ENCODE measurements around the gene PHB1. TPM values are rescaled to one million over a fixed set of nuclear protein-coding genes. Genes with fewer than 3 reads are reported as not detected.

The PHB1 gene
- total RNA-seq, result 198 and 230 TPM in 2 replicates

DNA sequence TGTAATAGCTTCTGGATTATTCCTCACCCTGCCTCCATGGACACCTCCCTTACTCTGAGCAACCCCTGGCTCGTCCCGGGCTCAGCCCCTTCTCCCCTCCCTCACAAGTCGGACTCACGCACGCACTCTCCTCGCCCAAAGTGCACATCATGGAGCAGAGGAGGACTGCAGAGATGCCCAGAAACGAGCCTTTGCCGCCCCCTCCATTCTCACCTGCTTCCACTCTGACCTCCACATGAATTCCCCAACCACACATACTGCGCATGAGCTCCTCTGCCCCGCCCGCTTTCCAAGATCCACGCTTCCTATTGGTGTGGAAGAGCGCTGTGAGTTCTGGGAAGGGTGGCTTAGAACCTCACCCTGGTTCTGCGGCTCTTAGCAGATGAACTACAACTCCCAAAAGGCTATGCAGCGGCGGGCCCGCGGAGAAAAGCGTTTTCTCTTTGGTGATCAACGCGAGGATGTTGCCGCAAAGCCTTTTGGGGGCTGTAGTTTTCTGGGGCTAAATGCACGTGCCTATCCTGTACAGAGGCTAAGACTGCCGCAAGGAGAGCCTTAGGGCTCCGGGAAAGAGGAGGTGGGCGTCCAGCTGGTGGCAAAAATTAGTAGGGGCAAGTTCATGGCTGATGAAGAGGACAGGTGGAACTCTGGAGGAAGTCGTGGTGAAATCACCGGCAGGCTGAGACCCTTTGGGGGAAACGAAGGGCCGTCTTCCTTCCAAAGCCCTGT is at the start of gene PHB1:
Gene PHB1, minus strand, starts transcription at position 261 of the 729 bp plus-strand sequence. CDS start 1,618 bp downstream, outside the sequence.

DNA sequence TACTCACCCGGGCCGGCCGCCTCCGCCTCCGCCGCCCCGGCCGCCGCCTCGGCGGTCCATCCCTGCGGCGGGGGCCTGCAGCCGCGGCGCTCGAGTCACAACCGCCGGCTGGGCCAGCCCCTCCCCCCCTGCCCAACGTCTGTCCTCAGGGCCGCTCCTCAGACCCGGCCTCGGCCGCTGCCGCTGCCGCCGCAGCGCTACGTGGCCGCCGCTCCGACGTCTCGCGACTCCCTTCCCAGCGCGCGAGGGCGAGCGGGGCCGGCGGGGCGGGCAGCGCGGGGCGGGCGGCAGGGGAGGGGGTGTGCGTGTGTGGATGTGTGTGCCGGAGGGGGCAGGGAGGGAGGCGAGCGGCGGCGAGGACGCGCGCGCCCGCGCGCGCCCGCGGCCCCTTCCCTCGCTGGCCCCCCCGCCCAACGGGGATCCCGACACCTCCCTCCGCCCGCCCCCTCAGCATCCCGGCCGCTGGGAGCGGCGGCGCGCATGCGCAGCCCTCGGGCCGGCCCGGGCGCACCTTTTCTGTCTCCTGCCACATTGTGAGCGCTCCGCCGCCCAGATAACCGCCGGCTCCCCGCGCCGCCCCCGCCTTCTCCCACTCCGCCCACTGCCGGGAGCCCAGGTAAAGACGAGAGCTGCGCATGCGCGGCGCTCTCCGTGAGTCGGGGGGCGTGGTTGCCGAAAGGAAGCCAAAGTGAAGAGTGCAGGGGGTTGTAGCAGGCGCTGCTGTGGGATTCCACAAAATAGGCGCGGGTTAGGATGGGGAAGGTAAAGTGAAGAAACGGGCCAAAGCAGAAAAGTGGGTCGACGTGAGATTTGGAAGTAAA is 52.6 kb downstream of the PHB1 start, which contains the start of gene ZNF652:
Gene ZNF652, minus strand, starts transcription at position 349 of the 821 bp plus-strand sequence. CDS start 44,525 bp downstream, outside the sequence.

Other genes starting within 250 kb of the PHB1 start
- 2.8 and 8.5 TPM in 2 replicates for gene GNGT2, start 204.3 kb downstream of the PHB1 start, total RNA-seq
- 71.1 and 73.1 TPM in 2 replicates for gene ABI3, start 204.2 kb downstream of the PHB1 start, total RNA-seq
- gene PHOSPHO1, start 184.1 kb downstream of the PHB1 start, total RNA-seq, result 0.54 TPM in 1 of 2 replicates, not detected in the other
- gene ZNF652, start 52.6 kb downstream of the PHB1 start, total RNA-seq, result 8.6 and 9.3 TPM in 2 replicates
- not detected in 2 replicates for gene NGFR, start 80.4 kb upstream of the PHB1 start, total RNA-seq
- 0.13 and 0.54 TPM in 2 replicates for gene NXPH3, start 161.0 kb upstream of the PHB1 start, total RNA-seq